IPS-15b (cell line): ENCODE measurements around the gene ZAP70.
A peak's percentile ranks its signal among the peaks of the same experiment; 100 is the strongest.
"Not testable (repeated sequence)": the region's sequence is repeated elsewhere in the genome, so short reads cannot be mapped to it uniquely, and the experiment has no call there.

Source experiments
- H3K27me3 ChIP-seq: one replicate; pipeline ENCODE4 v1.6.1; 2013; ENCODE audit warnings: low read length; ENCODE audit not compliant: control insufficient read depth, insufficient read depth
- H3K36me3 ChIP-seq: one replicate; pipeline ENCODE4 v1.6.1; 2013; ENCODE audit warnings: low read length; ENCODE audit not compliant: control insufficient read depth, insufficient read depth
- H3K4me1 ChIP-seq: one replicate; pipeline ENCODE4 v1.6.1; 2013; ENCODE audit warnings: mild to moderate bottlenecking, low read length; ENCODE audit not compliant: control insufficient read depth, insufficient read depth
- H3K4me3 ChIP-seq: one replicate; pipeline ENCODE4 v1.5.1; 2013; ENCODE audit warnings: low read depth, low read length
- H3K9ac ChIP-seq: one replicate; pipeline ENCODE4 v1.6.1; 2013; ENCODE audit warnings: low read depth, mild to moderate bottlenecking, low read length
- H3K9me3 ChIP-seq: one replicate; pipeline ENCODE4 v1.6.1; 2013; ENCODE audit warnings: mild to moderate bottlenecking, low read length; ENCODE audit not compliant: control insufficient read depth, insufficient read depth

ZAP70 gene

GRCh38 chr2:97713296-97714083 lies at the start of gene ZAP70:
ZAP70 (plus strand) TSS chr2:97713576; CDS start chr2:97724037, 10,461 bp downstream.
- no peak within 1 kb of the TSS for H3K4me3 ChIP-seq
- H3K4me1 ChIP-seq, result peaks cover 2% of the 10 kb centered on the region
- H3K9ac ChIP-seq, result no peak within 1 kb of the TSS
- H3K27me3 ChIP-seq, result no peaks in the 10 kb centered on the region
- no peaks in the 10 kb centered on the region for H3K9me3 ChIP-seq
- no peaks in the 10 kb centered on the region for H3K36me3 ChIP-seq

- no peaks in the 10 kb centered on the region for H3K27me3 ChIP-seq
- no peaks in the 10 kb centered on the region for H3K9me3 ChIP-seq
- H3K4me1 ChIP-seq, result peaks cover 5% of the 10 kb centered on the region
- peak overlapping the region; percentile 77 for H3K4me3 ChIP-seq
- peaks cover 9% of the 10 kb centered on the region for H3K36me3 ChIP-seq
- H3K9ac ChIP-seq, result peak overlapping the region; percentile 62
These were observed 49.8 kb upstream of the ZAP70 start for GRCh38 chr2:97663626-97663961.

- Histone ChIP-seq H3K9ac (peak within 1 kb of the TSS; percentile 97), H3K4me1 (peaks cover 5% of the 10 kb centered on the region), H3K4me3 (peak within 1 kb of the TSS; percentile 77), H3K27me3 (no peaks in the 10 kb centered on the region), H3K9me3 (no peaks in the 10 kb centered on the region), H3K36me3 (peaks cover 4% of the 10 kb centered on the region)
These were observed 49.3 kb upstream of the ZAP70 start, which contains the start of gene ACTR1B for GRCh38 chr2:97663962-97664635. ACTR1B (minus strand) TSS chr2:97664044; CDS start chr2:97663890, 154 bp downstream.

DNA sequence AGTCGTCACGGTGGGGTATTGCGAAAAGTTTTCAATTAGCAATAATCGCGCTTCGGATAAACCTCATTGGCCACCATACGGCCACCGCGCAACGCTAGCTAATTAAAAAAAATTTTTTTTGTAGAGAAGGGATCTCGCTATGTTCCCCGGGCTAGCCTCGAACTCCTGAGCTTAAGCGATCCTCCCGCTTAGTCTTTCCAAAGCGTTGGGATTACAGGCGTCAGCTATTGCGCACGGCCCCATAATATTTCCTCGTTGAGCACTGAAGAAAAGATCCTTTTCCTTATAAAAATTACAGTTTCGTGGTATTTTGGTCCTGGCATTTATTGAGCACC lies 48.8 kb upstream of the ZAP70 start:
- peak overlapping the region; percentile 75 for H3K4me3 ChIP-seq
- no peaks in the 10 kb centered on the region for H3K9me3 ChIP-seq
- peak overlapping the region; percentile 97 for H3K9ac ChIP-seq
- H3K36me3 ChIP-seq, result peaks cover 2% of the 10 kb centered on the region
- no peaks in the 10 kb centered on the region for H3K27me3 ChIP-seq
- H3K4me1 ChIP-seq, result peaks cover 5% of the 10 kb centered on the region

DNA sequence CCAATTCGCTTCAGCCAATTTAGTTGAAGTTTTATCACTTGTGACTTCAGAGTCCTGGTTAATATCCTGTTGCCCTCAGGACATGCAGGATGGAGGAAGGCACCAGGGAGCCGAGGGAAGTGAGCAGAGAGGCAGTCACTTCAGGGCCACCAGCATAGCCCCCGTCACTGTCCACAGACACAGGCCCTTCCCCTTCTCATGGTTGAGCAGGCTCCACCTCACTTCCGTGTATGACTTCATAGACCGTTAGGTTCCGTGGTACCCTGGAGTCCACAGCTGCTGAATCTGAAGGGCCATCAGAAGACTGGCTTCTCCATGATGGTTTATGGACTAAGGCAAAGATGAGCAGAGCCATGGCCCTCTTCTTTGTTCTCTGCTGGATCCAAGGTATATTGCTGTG lies 43.9 kb upstream of the ZAP70 start, which contains the start of gene C2orf92:
Gene C2orf92 (plus strand): TSS at position 266 of the 400 bp plus-strand sequence. CDS start 76 bp downstream, at position 342.
- Histone ChIP-seq H3K9ac (no peak within 1 kb of the TSS), H3K4me1 (no peaks in the 10 kb centered on the region), H3K36me3 (no peaks in the 10 kb centered on the region), H3K4me3 (no peak within 1 kb of the TSS), H3K9me3 (no peaks in the 10 kb centered on the region), H3K27me3 (no peaks in the 10 kb centered on the region)

DNA sequence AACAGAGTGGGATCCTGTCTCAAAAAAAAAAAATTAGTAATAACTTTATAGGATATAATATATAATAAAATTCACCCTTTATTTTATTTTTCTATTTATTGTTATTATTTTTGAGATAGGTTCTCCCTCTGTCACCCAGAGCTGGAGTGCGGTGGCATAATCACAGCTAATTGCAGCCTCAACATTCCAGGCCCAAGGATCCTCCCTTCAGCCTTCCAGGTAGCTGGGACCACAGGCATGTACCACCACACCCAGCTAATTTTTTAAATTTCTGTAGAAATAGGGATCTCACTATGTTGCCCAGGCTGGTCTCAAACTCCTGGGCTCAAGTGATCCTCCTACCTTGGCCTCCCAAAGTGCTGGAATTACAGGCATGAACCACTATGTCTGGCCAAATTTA lies 42.9 kb upstream of the ZAP70 start:
- no peaks in the 10 kb centered on the region for H3K9me3 ChIP-seq
- H3K4me3 ChIP-seq, result no peak overlapping the region
- no peaks in the 10 kb centered on the region for H3K36me3 ChIP-seq
- H3K27me3 ChIP-seq, result no peaks in the 10 kb centered on the region
- peaks cover 2% of the 10 kb centered on the region for H3K4me1 ChIP-seq
- no peak overlapping the region for H3K9ac ChIP-seq

- Histone ChIP-seq H3K27me3 (no peaks in the 10 kb centered on the region), H3K9ac (no peak overlapping the region), H3K4me1 (peaks cover 6% of the 10 kb centered on the region), H3K4me3 (no peak overlapping the region), H3K9me3 (no peaks in the 10 kb centered on the region), H3K36me3 (no peaks in the 10 kb centered on the region)
These were observed 41.9 kb upstream of the ZAP70 start for GRCh38 chr2:97671526-97671925.

DNA sequence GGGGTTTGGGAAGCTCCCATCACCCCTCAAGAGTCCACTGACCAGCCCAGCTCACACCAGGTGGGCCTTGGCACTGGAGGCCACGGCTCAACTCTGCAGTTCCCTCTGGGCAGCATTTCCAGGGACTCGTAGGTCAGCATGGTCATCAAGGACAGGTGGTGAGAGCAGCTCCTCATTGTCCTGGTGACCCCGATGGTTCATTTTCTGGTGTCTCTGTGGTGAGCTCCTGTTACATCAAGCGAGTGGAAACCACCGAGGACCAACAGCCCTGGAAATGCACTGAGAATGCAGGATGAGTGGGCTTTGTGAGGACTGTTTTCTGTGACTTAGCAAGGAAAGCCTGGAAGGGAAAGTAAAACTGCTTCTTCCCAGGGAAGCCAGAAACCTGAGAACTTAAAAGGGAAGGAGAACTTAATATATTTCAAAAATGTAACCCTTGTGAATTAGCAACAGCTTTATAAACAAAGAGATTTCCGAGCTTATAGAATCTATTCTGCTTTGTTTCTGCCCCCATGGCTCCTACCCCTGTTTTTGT lies 40.7 kb upstream of the ZAP70 start:
- H3K9ac ChIP-seq, H3K4me3 ChIP-seq, H3K9me3 ChIP-seq, H3K4me1 ChIP-seq, H3K36me3 ChIP-seq, H3K27me3 ChIP-seq: not testable (repeated sequence)

DNA sequence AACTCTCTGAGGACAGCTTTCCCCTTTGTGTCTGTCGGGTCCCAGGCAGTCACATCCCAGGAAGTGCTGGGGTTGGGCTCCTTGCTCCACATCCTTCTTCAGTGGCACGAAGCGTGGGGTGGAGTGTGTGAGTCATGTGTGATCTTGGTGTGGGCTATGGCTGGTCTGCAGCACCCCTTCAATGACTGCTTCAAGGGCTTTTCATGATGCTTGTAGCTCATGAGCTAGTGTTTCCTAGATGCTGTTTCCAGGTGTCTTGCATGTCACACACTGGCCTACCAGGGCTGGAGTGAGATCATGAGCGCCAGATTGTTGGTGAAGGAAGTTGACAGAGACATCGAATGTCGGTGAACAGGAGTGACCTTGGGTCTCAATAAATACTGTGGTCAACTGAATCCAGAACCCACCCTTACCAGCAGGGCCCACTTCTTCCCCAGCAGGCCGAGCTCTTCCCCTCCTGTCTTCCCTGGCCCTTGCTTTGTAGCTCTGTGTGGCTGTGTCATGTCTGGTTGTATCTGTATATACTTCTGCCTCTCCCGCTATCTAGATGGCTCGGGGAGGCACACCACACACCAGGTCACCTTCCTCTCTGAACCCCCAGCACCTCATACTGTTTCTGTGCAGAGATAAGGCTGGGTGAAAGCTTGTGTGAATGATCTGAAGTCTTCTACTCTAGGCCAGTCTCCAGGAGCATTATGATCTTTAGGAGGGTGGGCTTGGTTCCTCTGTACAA lies 40.0 kb upstream of the ZAP70 start:
- H3K27me3 ChIP-seq, result no peaks in the 10 kb centered on the region
- no peak overlapping the region for H3K9ac ChIP-seq
- no peaks in the 10 kb centered on the region for H3K36me3 ChIP-seq
- no peak overlapping the region for H3K4me3 ChIP-seq
- peaks cover 6% of the 10 kb centered on the region for H3K4me1 ChIP-seq
- H3K9me3 ChIP-seq, result no peaks in the 10 kb centered on the region

- Histone ChIP-seq H3K36me3 (no peaks in the 10 kb centered on the region), H3K4me3 (no peak overlapping the region), H3K9ac (no peak overlapping the region), H3K9me3 (no peaks in the 10 kb centered on the region), H3K4me1 (peaks cover 6% of the 10 kb centered on the region), H3K27me3 (no peaks in the 10 kb centered on the region)
These were observed 39.5 kb upstream of the ZAP70 start for GRCh38 chr2:97673915-97674283.

DNA sequence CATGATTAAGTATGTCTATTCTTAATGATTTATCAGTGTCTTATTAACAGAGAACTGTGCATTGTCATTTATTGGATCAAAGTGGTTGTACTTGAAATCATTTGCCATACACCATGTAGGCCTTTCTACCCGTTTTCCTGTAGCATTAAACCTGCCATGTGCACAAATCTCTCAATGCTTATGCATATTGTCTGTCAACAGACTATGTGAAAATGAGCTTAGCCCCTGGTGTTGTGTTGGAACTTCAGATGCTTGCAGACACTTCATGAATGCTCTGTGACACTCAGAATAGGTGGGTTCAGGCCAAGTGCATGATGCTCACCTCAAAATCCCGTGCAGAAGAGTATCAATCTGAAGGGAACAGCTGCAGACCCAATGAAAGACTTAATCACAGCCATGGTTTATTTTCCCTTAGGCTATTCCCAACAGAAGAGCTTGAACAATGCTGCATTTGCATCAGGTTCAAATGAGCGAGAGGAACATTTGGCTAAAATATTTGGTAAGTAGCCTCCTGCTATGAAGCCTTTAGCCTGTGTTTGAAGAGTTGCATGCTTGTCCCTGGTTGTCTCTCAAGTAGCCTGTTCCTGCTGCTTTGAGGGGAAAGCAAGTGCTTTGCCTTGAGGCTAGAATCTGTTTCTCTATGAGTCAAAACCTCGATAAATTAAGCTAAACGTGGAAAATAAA lies 37.8 kb upstream of the ZAP70 start:
- Histone ChIP-seq H3K27me3 (no peaks in the 10 kb centered on the region), H3K9me3 (no peaks in the 10 kb centered on the region), H3K9ac (peak overlapping the region; percentile 12), H3K36me3 (no peaks in the 10 kb centered on the region), H3K4me3 (no peak overlapping the region), H3K4me1 (peaks cover 6% of the 10 kb centered on the region)
